Adipose tissue (tissue), 3 donors: ENCODE results near the gene TJP2. TPM values are rescaled to one million over a fixed set of nuclear protein-coding genes. Genes with fewer than 3 reads are reported as not detected.

Experiments used
- H3K27ac ChIP-seq: one replicate; pipeline ENCODE4 v1.5.1; 2013; ENCODE audit warnings: low read depth, low read length
- WGBS, 3 donors: extraction: QIAGEN DNeasy Blood & Tissue Kit; methylation state at CpG; one replicate each; pipeline ENCODE4 v1.1.7; 2013; 5-methylcytosine and 5-hydroxymethylcytosine counted together
- polyA plus RNA-seq, 3 donors: library from polyadenylated mRNA; stranded (reverse); fragments of 200-250 nt; gene quantifications; one replicate each; pipeline ENCODE4 v1.2.3, GENCODE V29; 2013
- donor health status: healthy with polysubstance abuse.
- donor health status: Bipolar disorder and iron deficiency.
- donor health status: healthy.

The TJP2 gene
- polyA plus RNA-seq, 3 donors, result 23.3 to 113 (median 35.4) TPM

DNA sequence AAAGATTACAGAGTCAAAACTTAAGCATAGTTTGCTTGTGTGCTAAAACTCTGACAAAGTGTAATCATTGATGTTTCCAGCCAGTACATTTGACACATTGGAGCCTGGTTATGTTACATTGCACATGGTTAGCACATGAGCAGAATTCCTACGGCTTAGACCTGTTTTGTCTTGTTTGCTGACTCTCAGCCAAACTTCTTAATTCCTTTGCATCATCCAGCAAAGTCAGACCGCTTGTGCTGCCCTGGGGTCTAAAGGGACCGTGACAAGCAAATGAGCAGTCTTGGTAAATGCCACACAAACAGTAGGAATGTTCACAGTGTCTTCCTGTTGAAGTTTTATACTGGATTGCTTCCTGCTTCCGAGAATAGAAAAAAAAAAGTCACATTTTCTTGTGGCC, 79.0 kb downstream of the TJP2 start:
- no peak overlapping the region for H3K27ac ChIP-seq
- 58 to 75% (median 66%) methylated on average over 4 of the region's 4 CpGs for WGBS, 3 donors

DNA sequence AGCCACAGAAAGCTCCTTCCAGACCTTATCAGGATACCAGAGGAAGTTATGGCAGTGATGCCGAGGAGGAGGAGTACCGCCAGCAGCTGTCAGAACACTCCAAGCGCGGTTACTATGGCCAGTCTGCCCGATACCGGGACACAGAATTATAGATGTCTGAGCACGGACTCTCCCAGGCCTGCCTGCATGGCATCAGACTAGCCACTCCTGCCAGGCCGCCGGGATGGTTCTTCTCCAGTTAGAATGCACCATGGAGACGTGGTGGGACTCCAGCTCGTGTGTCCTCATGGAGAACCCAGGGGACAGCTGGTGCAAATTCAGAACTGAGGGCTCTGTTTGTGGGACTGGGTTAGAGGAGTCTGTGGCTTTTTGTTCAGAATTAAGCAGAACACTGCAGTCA, 80.1 kb downstream of the TJP2 start:
- H3K27ac ChIP-seq, result no peak overlapping the region
- 95% methylated on average over 11 of the region's 11 CpGs for WGBS, 3 donors

DNA sequence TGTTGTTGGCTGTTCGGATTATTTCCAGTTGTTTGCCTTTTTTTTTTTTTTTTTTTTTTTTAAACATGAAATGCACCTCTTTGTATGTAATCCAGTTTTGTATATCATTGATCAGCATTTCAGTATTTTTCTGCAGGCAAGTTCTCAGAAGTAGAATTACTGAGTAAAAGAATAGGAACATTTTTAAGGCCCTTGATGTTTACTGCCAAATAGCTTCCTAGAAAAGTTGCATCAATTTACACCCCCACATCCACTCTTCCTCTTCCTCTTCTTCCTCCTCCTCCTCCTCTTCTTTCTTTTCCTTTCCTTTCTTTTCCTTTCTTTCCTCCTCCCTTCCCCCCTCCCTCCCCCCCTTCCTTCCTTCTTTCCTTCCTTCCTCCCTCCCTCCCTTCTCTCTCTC, 81.5 kb downstream of the TJP2 start:
- no peak overlapping the region for H3K27ac ChIP-seq
- WGBS, 3 donors, result 91 to 97% (median 92%) methylated on average over 1 of the region's 1 CpG

DNA sequence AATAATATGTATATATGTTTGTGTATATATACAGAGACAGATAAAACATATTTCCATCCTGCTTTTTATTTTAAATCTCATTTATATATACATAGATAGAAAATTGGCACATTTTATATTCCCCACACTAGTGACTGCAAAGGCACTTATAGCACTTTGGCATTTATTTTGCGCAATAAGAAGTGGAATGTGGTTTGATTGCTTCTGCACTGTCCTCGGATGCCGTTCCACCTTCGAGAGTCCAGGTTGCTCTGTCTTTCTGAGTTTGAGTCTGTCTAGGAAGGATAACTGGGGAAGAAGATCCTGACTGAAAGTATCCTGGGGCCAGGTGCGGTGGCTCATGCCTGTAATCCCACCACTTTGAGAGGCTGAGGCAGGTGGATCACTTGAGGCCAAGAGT, 84.5 kb downstream of the TJP2 start:
- H3K27ac ChIP-seq, result no peak overlapping the region
- WGBS, 3 donors, result 95 to 96% (median 95%) methylated on average over 5 of the region's 5 CpGs

DNA sequence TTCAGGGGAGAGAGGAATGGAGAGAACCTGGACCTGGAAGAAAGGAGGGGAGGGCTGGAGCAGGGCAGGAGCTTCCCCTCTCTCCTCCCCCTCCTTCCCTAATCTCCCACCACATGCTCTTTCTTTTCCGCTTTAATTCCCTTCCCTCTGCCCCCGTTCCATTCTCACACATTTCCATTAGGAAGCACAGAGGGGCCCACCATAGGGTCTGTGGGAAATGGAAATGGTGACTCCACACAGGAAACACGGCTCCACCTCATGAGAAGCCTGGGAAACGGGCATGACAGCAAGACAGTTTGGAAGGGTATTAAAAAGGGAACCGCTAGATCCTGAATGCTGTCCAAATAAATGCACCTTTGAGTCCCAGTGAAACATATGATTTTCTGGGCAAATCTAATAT, 86.1 kb downstream of the TJP2 start:
- H3K27ac ChIP-seq, result no peak overlapping the region
- WGBS, 3 donors, result 67 to 68% (median 67%) methylated on average over 4 to 5 of the region's 5 CpGs

DNA sequence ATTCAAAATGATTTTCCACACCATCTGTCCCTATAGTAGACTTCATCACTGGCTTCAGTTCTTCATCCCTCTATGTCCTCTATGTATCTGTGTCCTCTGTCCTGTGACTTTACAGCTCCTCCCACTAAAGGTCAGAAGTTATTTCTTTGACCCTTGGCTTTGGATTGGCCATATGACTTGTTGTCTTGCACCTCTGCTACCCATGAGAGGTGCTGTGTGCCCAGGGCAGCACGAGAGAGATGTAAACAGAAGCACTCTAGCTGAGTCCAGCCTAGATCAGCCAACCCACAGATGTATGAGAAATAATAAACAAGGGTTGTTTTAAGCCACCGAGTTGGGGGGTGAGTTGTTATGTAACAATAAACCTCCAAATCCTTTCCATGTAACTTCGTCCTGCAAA, 87.6 kb downstream of the TJP2 start:
- 71 to 72% (median 71%) methylated on average over 3 of the region's 3 CpGs for WGBS, 3 donors
- H3K27ac ChIP-seq, result no peak overlapping the region

DNA sequence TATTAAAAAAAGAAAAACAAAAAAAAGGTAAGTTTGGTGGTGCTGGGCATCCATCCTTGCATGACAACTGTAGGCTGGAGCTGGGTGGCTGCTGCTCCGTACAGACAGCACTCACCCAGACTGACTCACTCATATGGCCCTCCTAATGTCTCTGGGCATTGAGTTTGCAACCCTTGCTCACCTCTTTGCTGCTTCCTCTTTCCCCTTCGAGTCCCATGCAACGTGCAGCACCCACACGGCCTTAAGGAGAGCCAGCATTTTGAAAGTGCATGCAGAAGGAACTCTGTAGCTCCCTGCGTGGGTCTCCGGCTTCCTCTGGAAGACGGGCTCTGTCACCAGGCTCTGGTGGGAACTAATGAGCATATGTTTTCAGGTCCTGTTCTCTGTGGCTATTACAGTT, 90.4 kb downstream of the TJP2 start:
- 45 to 77% (median 47%) methylated on average over 7 of the region's 7 CpGs for WGBS, 3 donors
- no peak overlapping the region for H3K27ac ChIP-seq

DNA sequence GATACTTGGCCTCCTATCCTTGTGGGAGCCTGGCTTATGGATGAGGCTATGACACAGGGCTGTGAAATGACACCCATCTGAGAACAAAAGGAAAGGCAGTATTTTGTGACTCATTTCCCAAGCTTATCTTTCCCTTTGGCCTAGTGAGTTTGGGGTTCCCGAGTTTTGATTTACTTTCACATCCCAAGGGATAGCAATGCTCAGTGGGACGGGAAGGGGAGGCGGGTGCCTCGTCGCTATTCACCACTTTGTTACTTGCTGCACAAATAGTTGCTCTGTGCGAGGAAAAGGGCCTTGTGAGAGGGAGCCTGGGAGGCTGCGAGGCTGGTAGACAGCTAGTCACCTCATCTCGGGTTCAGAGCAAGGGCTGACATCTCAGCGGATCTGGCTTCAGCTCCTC, 91.8 kb downstream of the TJP2 start:
- WGBS, 3 donors, result 82 to 85% (median 83%) methylated on average over 9 of the region's 9 CpGs
- no peak overlapping the region for H3K27ac ChIP-seq

DNA sequence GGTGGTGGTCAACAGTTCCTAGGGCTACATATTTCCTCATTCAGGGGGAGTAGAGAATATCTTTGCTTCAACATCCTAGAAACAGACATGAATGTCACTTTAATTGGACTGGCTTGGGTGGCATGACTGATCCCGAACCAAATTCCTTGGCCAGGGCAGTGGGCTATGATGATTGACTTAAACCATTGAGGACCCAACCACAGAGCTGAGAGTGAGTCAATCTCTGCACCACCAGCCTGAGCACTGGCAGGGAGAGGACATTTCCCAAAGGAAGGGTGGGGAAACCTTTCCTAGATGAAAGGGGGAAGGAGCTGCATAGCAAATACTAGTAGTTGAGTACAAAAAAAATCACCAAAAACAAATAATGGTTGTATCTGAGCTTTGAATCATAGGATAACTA, 98.1 kb downstream of the TJP2 start:
- WGBS, 3 donors, result 79 to 91% (median 83%) methylated on average over 1 of the region's 1 CpG
- no peak overlapping the region for H3K27ac ChIP-seq

DNA sequence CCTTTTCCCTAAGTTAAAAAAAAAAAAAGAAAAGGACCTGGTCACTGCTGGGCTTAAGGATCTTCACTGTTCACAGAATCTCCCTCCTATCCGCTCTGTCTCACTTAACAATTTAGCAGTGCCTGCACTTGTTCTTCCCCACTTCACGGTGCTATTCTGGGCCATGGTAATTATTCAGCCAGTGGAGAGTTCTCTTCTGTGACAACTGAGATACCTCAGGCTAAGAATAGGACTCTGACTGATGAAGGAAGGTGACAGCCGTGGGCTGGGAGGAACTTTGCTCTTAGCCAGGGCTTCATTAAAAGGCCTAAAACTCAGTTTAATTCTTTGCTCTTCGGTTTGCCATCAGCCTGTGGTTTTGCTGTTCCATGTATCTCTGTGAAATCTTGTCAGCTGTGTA, 99.1 kb downstream of the TJP2 start:
- WGBS, 3 donors, result 70 to 75% (median 74%) methylated on average over 4 of the region's 4 CpGs
- no peak overlapping the region for H3K27ac ChIP-seq

DNA sequence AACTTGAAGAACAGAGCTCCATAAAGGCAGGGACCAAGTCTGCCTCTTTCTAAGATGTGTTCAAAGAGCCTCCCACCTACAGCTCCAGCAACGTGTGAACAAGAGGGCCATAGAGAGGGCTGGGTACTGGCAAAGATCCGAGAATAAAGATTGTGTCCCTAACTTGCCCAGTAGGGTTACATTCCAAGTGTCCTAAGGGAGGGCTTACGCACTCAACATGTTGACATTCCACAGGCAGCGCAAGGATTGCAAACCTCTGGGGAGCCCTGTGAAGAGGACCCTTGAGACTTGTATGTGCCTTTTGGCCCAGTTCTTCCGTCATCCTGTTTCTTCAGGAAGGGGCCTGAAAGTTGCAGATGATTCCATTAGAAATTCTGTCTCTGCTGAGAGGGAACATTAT, 102.7 kb downstream of the TJP2 start:
- WGBS, 3 donors, result 56 to 77% (median 70%) methylated on average over 5 of the region's 5 CpGs
- H3K27ac ChIP-seq, result no peak overlapping the region

DNA sequence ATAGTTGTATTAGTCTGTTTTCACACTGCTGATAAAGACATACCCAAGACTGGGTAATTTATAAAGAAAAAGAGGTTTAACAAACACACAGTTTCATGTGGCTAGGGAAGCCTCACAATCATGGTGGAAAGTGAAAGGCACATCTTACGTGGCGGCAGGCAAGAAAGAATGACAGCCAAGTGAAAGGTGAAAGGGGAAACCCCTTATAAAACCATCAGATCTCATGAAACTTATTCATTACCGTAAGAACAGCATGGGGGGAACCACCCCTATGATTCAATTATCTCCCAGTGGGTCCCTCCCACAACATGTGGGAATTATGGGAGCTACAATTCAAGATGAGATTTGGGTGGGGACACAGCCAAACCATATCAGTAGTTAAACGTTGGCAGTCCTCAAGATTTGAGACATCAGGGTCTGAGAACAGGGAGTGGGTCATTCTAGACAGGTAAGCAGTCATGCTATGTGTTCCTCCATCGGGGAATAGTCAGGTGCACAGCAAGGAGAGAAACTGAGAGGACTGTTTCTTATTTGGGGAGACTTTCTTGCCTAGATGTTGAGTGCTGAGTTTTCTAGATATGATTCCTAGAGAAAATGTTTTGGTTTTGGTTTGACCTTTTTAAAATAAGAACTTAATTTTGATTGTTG, 105.1 kb downstream of the TJP2 start:
- H3K27ac ChIP-seq, result no peak overlapping the region
- WGBS, 3 donors, result 80 to 85% (median 84%) methylated on average over 5 of the region's 5 CpGs

DNA sequence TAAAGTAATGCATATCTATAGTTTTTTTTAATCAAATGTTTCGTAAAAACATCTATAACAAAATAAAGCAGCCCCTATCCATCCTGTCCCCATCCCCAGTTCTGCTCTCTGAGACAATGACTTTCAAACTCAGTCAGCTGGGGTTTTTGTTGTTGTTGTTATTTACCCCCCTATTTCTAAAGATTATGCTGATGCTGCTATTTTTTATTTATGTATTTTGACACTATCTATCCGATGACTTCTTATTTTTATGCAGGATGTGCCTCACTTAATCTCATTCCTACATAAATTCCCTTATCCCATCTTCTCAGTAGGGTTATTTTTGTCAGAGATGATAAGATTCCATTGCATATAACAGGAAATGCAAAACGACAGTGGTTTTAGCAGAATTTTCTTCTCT, 105.7 kb downstream of the TJP2 start:
- no peak overlapping the region for H3K27ac ChIP-seq
- 41 to 56% (median 46%) methylated on average over 3 of the region's 3 CpGs for WGBS, 3 donors

DNA sequence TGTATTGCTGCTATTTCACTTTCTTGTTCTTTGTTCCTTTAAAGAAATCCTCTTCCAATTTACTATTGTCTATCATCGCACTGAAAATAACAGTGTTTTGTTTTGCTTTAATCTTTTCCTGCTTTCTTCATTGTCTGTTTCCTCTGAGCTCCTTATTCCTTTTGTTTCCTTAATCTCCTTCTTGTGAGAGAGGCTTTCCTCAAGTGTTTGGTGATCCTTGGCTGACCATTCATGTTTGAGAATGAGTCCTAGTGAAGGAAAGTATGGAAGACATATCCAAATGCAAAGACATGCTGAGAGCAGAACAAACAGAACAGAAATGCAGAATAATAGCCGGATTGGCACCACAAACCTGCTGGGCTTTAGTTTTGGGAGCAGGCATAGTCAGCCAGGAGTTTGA, 108.9 kb downstream of the TJP2 start:
- no peak overlapping the region for H3K27ac ChIP-seq
- 68 to 73% (median 72%) methylated on average over 2 of the region's 2 CpGs for WGBS, 3 donors

DNA sequence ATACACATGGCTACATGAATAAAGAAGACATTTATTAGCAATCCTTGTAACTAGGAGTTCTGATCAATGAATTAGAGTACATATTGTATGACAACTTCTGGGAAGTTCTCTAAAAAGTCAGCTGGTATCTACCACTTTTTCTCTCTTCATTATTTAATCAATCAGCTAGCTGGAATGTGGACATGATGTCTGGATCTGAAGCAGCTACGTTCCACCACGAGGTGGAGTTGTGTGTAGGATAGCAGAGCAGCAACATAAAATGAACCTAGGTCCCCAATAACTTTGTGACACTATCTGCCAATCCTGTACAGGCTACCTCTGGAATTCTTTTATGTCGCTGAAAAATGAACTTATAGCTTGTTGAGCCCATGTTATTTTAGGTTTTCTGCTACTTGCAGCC, 118.0 kb downstream of the TJP2 start:
- 81 to 95% (median 94%) methylated on average over 3 of the region's 3 CpGs for whole genome bisulfite sequencing, 3 donors
- H3K27ac ChIP-seq, result no peak overlapping the region

DNA sequence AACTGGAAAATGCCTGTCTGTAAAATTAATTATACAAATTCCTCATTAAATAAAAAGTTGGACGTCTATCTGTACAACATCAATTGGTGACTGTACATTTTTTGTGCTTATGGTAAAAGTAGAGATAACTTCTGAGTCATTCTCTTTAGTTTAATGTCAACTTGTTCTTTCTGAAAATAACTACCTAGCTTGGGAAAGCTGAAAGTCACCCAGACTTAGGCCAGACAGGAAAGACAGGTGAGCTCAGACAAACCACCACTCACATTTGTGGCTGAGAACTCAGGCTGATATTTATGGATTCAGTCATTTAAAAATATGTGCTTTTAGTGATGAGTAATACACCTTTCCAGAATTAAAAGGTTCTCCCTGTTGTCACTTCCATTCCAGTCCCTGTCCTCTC, 119.1 kb downstream of the TJP2 start:
- WGBS, 3 donors, result 25 to 70% (median 68%) methylated on average over 1 of the region's 1 CpG
- no peak overlapping the region for H3K27ac ChIP-seq

DNA sequence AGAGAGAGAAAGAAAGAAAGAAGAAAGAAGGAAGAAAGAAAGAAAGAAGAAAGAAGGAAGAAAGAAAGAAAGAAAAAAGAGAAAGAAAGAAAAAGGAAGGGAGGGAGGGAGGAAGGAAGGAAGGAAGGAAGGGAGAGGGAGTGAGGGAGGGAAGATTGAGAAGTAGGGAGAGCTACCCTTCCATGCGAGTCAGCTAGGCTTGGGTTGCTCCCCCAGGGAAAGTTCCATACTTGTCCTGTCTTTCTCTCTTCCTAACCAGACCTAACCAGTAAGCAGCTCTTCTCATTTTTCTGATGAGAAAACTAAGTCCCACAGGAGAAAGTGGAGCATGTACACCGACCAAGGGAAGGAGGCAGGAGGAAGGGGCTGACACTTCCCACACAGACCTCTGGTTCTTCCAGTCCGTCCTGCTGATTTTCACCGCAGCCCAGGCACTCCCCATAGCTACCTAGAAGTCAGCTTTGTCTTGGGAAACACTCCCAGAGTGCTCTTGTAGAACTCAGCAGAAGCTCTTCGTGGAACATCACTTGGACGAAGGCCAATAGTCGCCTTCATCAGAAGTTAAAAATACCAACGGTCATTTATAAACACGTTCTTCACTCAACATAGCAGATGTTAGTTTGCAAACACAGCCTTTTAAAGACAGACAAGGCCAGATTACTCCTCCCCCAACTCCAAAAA, 121.9 kb downstream of the TJP2 start:
- H3K27ac ChIP-seq, result no peak overlapping the region
- WGBS, 3 donors, result 45 to 67% (median 55%) methylated on average over 9 of the region's 9 CpGs

DNA sequence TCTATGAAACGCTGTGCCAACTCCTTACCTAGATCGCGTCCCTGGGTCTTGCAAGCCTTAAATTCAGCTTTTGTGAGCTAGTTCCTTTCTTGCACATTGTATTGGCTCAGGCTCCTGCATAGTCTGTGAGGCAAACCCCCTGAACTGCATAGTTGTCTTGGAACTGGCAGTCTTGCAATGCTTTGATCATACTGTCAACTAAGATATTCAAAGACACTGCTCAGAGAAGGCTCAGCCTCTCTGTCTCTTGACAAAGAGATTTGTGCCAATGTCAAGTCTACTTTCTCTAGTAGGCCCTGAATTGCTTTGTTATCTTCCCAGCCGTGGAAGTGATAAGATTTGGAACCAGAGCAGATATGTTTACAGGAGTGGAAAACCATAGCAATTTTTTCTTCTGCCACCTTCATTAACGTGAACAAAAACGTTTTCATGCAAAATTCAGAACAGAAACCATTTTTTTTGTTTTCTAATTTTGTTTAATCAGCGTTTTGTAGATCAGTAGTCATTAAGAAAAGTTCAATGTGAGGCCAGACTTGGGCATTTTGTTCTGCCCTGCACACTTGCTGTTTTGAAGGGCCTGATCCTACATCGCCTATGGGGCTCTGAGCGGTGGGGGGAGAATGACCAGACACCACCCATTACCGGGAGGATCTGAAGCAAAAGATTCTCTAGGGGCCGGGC, 123.4 kb downstream of the TJP2 start:
- H3K27ac ChIP-seq, result no peak overlapping the region

DNA sequence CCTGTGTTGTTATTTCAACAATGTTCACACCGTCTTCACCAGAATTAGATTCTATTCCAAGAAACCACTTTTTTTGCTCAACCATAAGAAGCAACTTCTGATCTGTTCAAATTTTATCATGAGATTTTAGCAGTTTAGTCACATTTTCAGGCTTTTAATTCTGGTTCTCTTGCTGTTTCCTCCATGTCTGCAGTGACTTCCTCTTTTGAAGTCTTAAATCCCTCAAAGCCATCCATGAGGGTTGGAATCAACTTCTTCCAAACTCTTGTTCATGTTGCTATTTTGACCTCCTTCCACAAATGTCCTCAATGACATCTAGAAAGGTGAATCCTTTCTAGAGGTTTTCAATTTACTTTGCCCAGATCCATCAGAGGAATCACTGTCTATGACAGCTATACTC, 125.2 kb downstream of the TJP2 start:
- no peak overlapping the region for H3K27ac ChIP-seq
- WGBS, 3 donors, result 52 to 92% (median 65%) methylated on average over 1 of the region's 1 CpG

More for the DNA sequence above, 123.4 kb downstream of the TJP2 start:
- 68 to 88% (median 84%) methylated on average over 11 of the region's 11 CpGs for WGBS, 3 donors

DNA sequence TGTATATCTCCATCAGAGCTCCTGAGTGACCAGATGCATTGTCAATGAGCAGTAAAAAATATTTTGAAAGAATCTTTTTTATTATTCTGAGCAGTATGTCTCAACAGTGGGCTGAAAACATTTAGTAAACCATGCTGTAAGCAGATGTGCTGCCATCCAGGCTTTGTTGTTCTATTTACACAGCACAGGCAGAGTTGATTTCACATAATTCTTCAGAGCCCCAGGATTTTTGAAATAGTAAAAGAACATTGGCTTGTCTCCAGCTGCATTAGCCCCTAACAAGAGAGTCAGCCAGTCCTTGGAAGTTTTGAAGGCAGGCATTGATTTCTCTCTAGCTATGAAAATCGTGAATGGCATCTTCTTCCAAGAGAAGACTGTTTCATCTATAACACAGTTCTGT, 125.7 kb downstream of the TJP2 start:
- 24 to 58% (median 44%) methylated on average over 1 of the region's 1 CpG for whole genome bisulfite sequencing, 3 donors
- H3K27ac ChIP-seq, result no peak overlapping the region
